Right lobe of liver (tissue), 4 donors: ENCODE measurements around the gene PNPLA7.

Experiments used
- CTCF ChIP-seq, 4 donors: fragments of 200-600 bp in 3 of 4; fragments of 450-650 bp in 1 of 4; IDR thresholded peaks; one replicate each; pipeline versions ENCODE4 v1.5.1 to v1.8.0; 2016 to 2022; ENCODE audit warnings: antibody characterized with exemption in 4 of 4, mild to moderate bottlenecking in 2 of 4
- POLR2A ChIP-seq: fragments of 450-650 bp; IDR thresholded peaks from one replicate; pipeline ENCODE4 v1.6.1; 2017; ENCODE audit warnings: antibody characterized with exemption, mild to moderate bottlenecking
- donor health status: DM: no; HTN: no; CAD: no.
- donor health status: DM: no; HTN: no; CAD: no.
- donor health status: DM: no; HTN: yes; CAD: no.

DNA sequence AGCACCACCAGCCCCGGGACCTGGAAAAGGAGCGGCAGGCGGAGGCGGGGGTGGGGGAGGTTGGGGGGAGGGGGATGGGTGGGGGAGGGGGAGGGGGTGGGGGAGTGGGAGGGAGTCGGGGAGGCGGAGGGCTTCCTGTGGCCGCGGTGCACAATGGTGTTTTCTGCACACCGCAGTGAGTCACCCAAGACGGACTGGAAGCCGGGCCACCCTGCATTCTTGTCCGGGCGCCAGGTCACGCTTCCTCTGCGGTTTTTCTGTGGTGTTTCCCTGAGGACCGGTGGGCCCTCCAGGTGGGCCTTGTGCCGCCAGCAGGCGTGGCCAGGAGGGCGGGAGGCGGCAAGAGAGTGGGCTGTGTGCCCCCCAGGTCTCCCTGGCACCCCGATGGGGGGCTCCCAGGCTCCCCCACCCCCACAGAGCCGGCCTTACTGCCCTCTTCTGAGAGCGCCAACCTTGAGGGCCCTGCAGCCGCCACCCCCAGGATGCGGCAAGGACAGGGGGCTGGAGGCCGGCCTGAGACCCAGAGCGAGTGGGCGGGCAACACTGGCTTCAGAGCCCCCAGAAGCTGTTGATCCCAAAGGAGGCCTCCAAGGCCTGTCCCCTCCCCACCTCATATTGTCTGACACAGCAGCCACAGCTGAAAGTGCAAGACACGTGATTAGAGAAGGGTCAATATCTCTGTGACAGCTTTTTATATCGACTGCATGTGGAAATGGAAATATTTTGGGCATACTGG is 138.4 kb downstream of the PNPLA7 start:
- no peak for TF ChIP-seq CTCF (IDR thresholded peaks at IDR 0.05)
- TF ChIP-seq POLR2A, result no peak
